Measurements from ENCODE around the gene MYH14.

Gene MYH14

GRCh38 chr19:50178859-50179537 is 24.4 kb upstream of the MYH14 start:
- Mint-ChIP-seq H3K27me3 (ENCODE audit: low read depth) (no peaks in the 10 kb centered on the region), H3K4me3 (no peak overlapping the region), H3K9me3 (no peaks in the 10 kb centered on the region), H3K4me1 (ENCODE audit: low read depth) (no peaks in the 10 kb centered on the region), H3K36me3 (ENCODE audit: low read depth) (no peaks in the 10 kb centered on the region), H3K27ac (no peak overlapping the region)

- no peak overlapping the region for H3K27ac Mint-ChIP-seq
- H3K27me3 Mint-ChIP-seq (ENCODE audit: low read depth): no peaks in the 10 kb centered on the region
- H3K9me3 Mint-ChIP-seq: no peaks in the 10 kb centered on the region
- H3K36me3 Mint-ChIP-seq (ENCODE audit: low read depth): no peaks in the 10 kb centered on the region
- H3K4me1 Mint-ChIP-seq (ENCODE audit: low read depth): no peaks in the 10 kb centered on the region
- no peak overlapping the region for H3K4me3 Mint-ChIP-seq
Measured at GRCh38 chr19:50181121-50181520, 22.3 kb upstream of the MYH14 start.

- Mint-ChIP-seq H3K4me3 (no peak overlapping the region), H3K27ac (no peak overlapping the region), H3K4me1 (ENCODE audit: low read depth) (no peaks in the 10 kb centered on the region), H3K9me3 (no peaks in the 10 kb centered on the region), H3K27me3 (ENCODE audit: low read depth) (no peaks in the 10 kb centered on the region), H3K36me3 (ENCODE audit: low read depth) (no peaks in the 10 kb centered on the region)
Measured at GRCh38 chr19:50184196-50184595, 19.2 kb upstream of the MYH14 start.

- no peaks in the 10 kb centered on the region for H3K4me1 Mint-ChIP-seq (ENCODE audit: low read depth)
- no peaks in the 10 kb centered on the region for H3K27me3 Mint-ChIP-seq (ENCODE audit: low read depth)
- no peak overlapping the region for H3K27ac Mint-ChIP-seq
- no peak overlapping the region for H3K4me3 Mint-ChIP-seq
- no peaks in the 10 kb centered on the region for H3K9me3 Mint-ChIP-seq
- H3K36me3 Mint-ChIP-seq (ENCODE audit: low read depth): no peaks in the 10 kb centered on the region
Measured at GRCh38 chr19:50187937-50188336, 15.5 kb upstream of the MYH14 start.

GRCh38 chr19:50189331-50189730 is 14.1 kb upstream of the MYH14 start:
- no peak overlapping the region for H3K4me3 Mint-ChIP-seq
- no peaks in the 10 kb centered on the region for H3K4me1 Mint-ChIP-seq (ENCODE audit: low read depth)
- no peaks in the 10 kb centered on the region for H3K36me3 Mint-ChIP-seq (ENCODE audit: low read depth)
- no peak overlapping the region for H3K27ac Mint-ChIP-seq
- no peaks in the 10 kb centered on the region for H3K9me3 Mint-ChIP-seq
- no peaks in the 10 kb centered on the region for H3K27me3 Mint-ChIP-seq (ENCODE audit: low read depth)

- Mint-ChIP-seq H3K27ac (no peak overlapping the region), H3K36me3 (ENCODE audit: low read depth) (no peaks in the 10 kb centered on the region), H3K9me3 (no peaks in the 10 kb centered on the region), H3K4me3 (no peak overlapping the region), H3K4me1 (ENCODE audit: low read depth) (no peaks in the 10 kb centered on the region), H3K27me3 (ENCODE audit: low read depth) (no peaks in the 10 kb centered on the region)
Measured at GRCh38 chr19:50190439-50190891, 13.0 kb upstream of the MYH14 start.

- no peak overlapping the region for H3K4me3 Mint-ChIP-seq
- H3K27ac Mint-ChIP-seq: no peak overlapping the region
- no peaks in the 10 kb centered on the region for H3K27me3 Mint-ChIP-seq (ENCODE audit: low read depth)
- H3K4me1 Mint-ChIP-seq (ENCODE audit: low read depth): no peaks in the 10 kb centered on the region
- no peaks in the 10 kb centered on the region for H3K36me3 Mint-ChIP-seq (ENCODE audit: low read depth)
- H3K9me3 Mint-ChIP-seq: no peaks in the 10 kb centered on the region
Measured at GRCh38 chr19:50191216-50191615, 12.2 kb upstream of the MYH14 start.

GRCh38 chr19:50192463-50193211 is 10.8 kb upstream of the MYH14 start:
- Mint-ChIP-seq H3K27me3 (ENCODE audit: low read depth) (no peaks in the 10 kb centered on the region), H3K36me3 (ENCODE audit: low read depth) (no peaks in the 10 kb centered on the region), H3K4me1 (ENCODE audit: low read depth) (no peaks in the 10 kb centered on the region), H3K27ac (no peak overlapping the region), H3K9me3 (no peaks in the 10 kb centered on the region), H3K4me3 (no peak overlapping the region)

- no peak overlapping the region for H3K4me3 Mint-ChIP-seq
- H3K36me3 Mint-ChIP-seq (ENCODE audit: low read depth): no peaks in the 10 kb centered on the region
- H3K9me3 Mint-ChIP-seq: no peaks in the 10 kb centered on the region
- H3K4me1 Mint-ChIP-seq (ENCODE audit: low read depth): no peaks in the 10 kb centered on the region
- H3K27ac Mint-ChIP-seq: no peak overlapping the region
- H3K27me3 Mint-ChIP-seq (ENCODE audit: low read depth): no peaks in the 10 kb centered on the region
Measured at GRCh38 chr19:50195224-50195623, 8.2 kb upstream of the MYH14 start.

- H3K9me3 Mint-ChIP-seq: no peaks in the 10 kb centered on the region
- H3K27ac Mint-ChIP-seq: no peak overlapping the region
- H3K36me3 Mint-ChIP-seq (ENCODE audit: low read depth): no peaks in the 10 kb centered on the region
- H3K4me3 Mint-ChIP-seq: no peak overlapping the region
- H3K4me1 Mint-ChIP-seq (ENCODE audit: low read depth): no peaks in the 10 kb centered on the region
- peaks cover 4% of the 10 kb centered on the region for H3K27me3 Mint-ChIP-seq (ENCODE audit: low read depth)
Measured at GRCh38 chr19:50196322-50196932, 7.0 kb upstream of the MYH14 start.

- no peaks in the 10 kb centered on the region for H3K36me3 Mint-ChIP-seq (ENCODE audit: low read depth)
- H3K4me3 Mint-ChIP-seq: no peak overlapping the region
- H3K27me3 Mint-ChIP-seq (ENCODE audit: low read depth): peaks cover 12% of the 10 kb centered on the region
- no peaks in the 10 kb centered on the region for H3K9me3 Mint-ChIP-seq
- H3K4me1 Mint-ChIP-seq (ENCODE audit: low read depth): no peaks in the 10 kb centered on the region
- no peak overlapping the region for H3K27ac Mint-ChIP-seq
Measured at GRCh38 chr19:50197348-50197747, 6.1 kb upstream of the MYH14 start.

- H3K27me3 Mint-ChIP-seq (ENCODE audit: low read depth): peaks cover 18% of the 10 kb centered on the region
- no peak overlapping the region for H3K27ac Mint-ChIP-seq
- no peak overlapping the region for H3K4me3 Mint-ChIP-seq
- no peaks in the 10 kb centered on the region for H3K4me1 Mint-ChIP-seq (ENCODE audit: low read depth)
- no peaks in the 10 kb centered on the region for H3K9me3 Mint-ChIP-seq
- no peaks in the 10 kb centered on the region for H3K36me3 Mint-ChIP-seq (ENCODE audit: low read depth)
Measured at GRCh38 chr19:50198431-50199258, 4.8 kb upstream of the MYH14 start.

GRCh38 chr19:50199259-50199555 is 4.2 kb upstream of the MYH14 start:
- Mint-ChIP-seq H3K27ac (no peak overlapping the region), H3K4me1 (ENCODE audit: low read depth) (no peaks in the 10 kb centered on the region), H3K9me3 (no peaks in the 10 kb centered on the region), H3K4me3 (no peak overlapping the region), H3K36me3 (ENCODE audit: low read depth) (no peaks in the 10 kb centered on the region), H3K27me3 (ENCODE audit: low read depth) (peaks cover 23% of the 10 kb centered on the region)

- H3K27ac Mint-ChIP-seq: no peak overlapping the region
- H3K36me3 Mint-ChIP-seq (ENCODE audit: low read depth): no peaks in the 10 kb centered on the region
- H3K4me1 Mint-ChIP-seq (ENCODE audit: low read depth): no peaks in the 10 kb centered on the region
- H3K4me3 Mint-ChIP-seq: no peak overlapping the region
- H3K27me3 Mint-ChIP-seq (ENCODE audit: low read depth): peaks cover 41% of the 10 kb centered on the region
- no peaks in the 10 kb centered on the region for H3K9me3 Mint-ChIP-seq
Measured at GRCh38 chr19:50202386-50202785, 1.0 kb upstream of the MYH14 start.

- Mint-ChIP-seq H3K36me3 (ENCODE audit: low read depth) (no peaks in the 10 kb centered on the region), H3K27ac (no peak overlapping the region), H3K27me3 (ENCODE audit: low read depth) (peaks cover 45% of the 10 kb centered on the region), H3K9me3 (no peaks in the 10 kb centered on the region), H3K4me1 (ENCODE audit: low read depth) (no peaks in the 10 kb centered on the region), H3K4me3 (no peak overlapping the region)
Measured at GRCh38 chr19:50202962-50203280, 501 bp upstream of the MYH14 start.
